CD4-positive, alpha-beta T cell treated with Interleukin-1 beta for 1 hour (primary cell): ENCODE results near the gene GALM.
"Not testable (repeated sequence)": the region's sequence is repeated elsewhere in the genome, so short reads cannot be mapped to it uniquely, and the experiment has no call there.

Experiments
- DNase-seq, 2 donors: peaks; one replicate each; pipeline ENCODE4 v3.0.0-alpha.2; 2020 to 2022

Gene GALM

GRCh38 chr2:38683766-38684165 lies 17.9 kb downstream of the GALM start:
- DNase-seq = no peak

GRCh38 chr2:38685116-38685735 lies 19.3 kb downstream of the GALM start:
- DNase-seq = no peak

GRCh38 chr2:38690499-38691420 lies 24.8 kb downstream of the GALM start:
- DNase-seq = no peak

- DNase-seq = no peak
Measured at GRCh38 chr2:38691994-38692393, 26.1 kb downstream of the GALM start.

- no peak for DNase-seq
Measured at GRCh38 chr2:38692636-38693318, 26.9 kb downstream of the GALM start.

- DNase-seq = peak; percentile 39 to 74
Measured at GRCh38 chr2:38697116-38697840, 31.4 kb downstream of the GALM start.

- DNase-seq = no peak
Measured at GRCh38 chr2:38698467-38699003, 32.6 kb downstream of the GALM start.

GRCh38 chr2:38700113-38700785 lies 34.3 kb downstream of the GALM start:
- peak in 1 of 2 donors; percentile 65 for DNase-seq

- DNase-seq = no peak
Measured at GRCh38 chr2:38700881-38701458, 35.1 kb downstream of the GALM start.

GRCh38 chr2:38701542-38701941 lies 35.6 kb downstream of the GALM start:
- DNase-seq = no peak

GRCh38 chr2:38702413-38702812 lies 36.5 kb downstream of the GALM start:
- no peak for DNase-seq

GRCh38 chr2:38703336-38703735 lies 37.4 kb downstream of the GALM start:
- DNase-seq = not testable (repeated sequence)

- DNase-seq = no peak
Measured at GRCh38 chr2:38704664-38705063, 38.8 kb downstream of the GALM start.

GRCh38 chr2:38706846-38707345 lies 41.0 kb downstream of the GALM start:
- DNase-seq = no peak

- not testable (repeated sequence) for DNase-seq
Measured at GRCh38 chr2:38708491-38708890, 42.6 kb downstream of the GALM start.

GRCh38 chr2:38708900-38709566 lies 43.1 kb downstream of the GALM start:
- DNase-seq = no peak

- peak; percentile 20 to 68 for DNase-seq
Measured at GRCh38 chr2:38709567-38710194, 43.8 kb downstream of the GALM start.

GRCh38 chr2:38711558-38711957 lies 45.6 kb downstream of the GALM start:
- no peak for DNase-seq

GRCh38 chr2:38712413-38712812 lies 46.5 kb downstream of the GALM start:
- DNase-seq = no peak

GRCh38 chr2:38712871-38713270 lies 47.0 kb downstream of the GALM start:
- DNase-seq = no peak
